ENCODE measurements around the gene MAPK12. TPM values are rescaled to one million over a fixed set of nuclear protein-coding genes. Genes with fewer than 3 reads are reported as not detected.

The MAPK12 gene
- total RNA-seq, 1 donor from 2014 or later = 12.4 TPM

DNA sequence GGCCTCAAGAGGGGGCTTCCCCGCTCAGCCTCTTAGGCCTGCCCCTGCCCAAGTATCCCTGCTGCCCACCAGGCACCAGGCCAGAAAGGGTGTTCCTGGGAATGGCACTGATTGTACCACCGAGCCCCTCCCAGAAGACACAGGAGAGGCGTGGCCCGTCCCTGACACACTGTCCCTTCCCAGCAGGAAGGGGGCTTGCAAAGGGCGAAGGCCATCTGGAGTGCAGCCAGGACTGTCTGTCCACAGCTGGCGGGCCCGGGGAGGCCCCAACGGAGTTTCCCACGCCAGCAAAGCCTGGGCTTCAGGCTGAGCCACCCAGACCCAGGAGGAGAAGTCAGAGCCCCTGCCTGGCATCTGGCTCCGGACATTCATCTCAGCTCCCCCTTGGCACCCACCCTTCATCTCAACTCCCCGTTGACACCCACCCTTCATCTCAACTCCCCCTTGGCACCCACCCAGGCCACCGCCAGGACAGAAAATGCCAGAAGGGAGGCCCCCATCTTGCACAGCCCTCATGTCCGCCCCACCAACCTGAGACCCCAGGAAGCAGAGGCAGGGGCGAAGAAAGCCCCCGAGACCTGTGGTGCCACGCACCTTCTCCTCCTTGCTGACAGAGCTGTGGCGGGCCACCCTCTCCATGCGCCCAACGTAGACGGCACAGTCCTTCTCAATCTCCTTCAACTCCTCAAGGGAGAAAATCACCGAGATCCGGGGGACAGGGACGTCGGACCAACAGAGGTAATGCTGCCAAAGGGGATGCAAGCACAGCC, 36.1 kb downstream of the MAPK12 start:
- TF ChIP-seq, protein P1, sequence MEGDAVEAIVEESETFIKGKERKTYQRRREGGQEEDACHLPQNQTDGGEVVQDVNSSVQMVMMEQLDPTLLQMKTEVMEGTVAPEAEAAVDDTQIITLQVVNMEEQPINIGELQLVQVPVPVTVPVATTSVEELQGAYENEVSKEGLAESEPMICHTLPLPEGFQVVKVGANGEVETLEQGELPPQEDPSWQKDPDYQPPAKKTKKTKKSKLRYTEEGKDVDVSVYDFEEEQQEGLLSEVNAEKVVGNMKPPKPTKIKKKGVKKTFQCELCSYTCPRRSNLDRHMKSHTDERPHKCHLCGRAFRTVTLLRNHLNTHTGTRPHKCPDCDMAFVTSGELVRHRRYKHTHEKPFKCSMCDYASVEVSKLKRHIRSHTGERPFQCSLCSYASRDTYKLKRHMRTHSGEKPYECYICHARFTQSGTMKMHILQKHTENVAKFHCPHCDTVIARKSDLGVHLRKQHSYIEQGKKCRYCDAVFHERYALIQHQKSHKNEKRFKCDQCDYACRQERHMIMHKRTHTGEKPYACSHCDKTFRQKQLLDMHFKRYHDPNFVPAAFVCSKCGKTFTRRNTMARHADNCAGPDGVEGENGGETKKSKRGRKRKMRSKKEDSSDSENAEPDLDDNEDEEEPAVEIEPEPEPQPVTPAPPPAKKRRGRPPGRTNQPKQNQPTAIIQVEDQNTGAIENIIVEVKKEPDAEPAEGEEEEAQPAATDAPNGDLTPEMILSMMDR (IDR thresholded peaks at IDR 0.05; ENCODE audit: insufficient read depth, low read length, severe bottlenecking) = no peak
- FAIRE-seq = no peak
- no peak for DNase-seq (ENCODE audit: low read depth)
- Histone ChIP-seq H3K4me3 (ENCODE audit: low read depth, low read length) (no peak overlapping the region), H3K36me3 (ENCODE audit: control insufficient read depth, insufficient read depth, low read length) (peaks cover 29% of the 10 kb centered on the region), H3K27me3 (ENCODE audit: control insufficient read depth, insufficient read depth, low read length) (no peaks in the 10 kb centered on the region)

DNA sequence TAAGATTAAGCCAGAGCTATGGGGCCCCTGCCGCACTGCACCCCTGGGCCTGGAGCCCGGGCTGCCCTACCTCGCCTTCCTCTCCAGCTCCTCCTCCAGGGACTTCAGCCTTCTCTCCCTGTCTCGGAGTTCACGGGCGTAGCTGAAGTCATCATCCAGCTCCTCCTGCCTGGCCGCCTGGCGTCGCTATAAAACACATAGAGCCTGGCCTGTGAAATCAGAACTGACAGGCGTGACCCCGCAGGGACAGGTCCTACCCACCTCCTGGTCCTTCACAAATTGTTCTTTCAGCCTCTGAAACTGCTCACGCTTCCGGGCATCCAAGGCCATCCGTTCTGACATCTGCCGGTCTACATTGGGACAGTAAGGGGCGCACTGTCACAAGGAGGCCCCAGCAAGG, 37.4 kb downstream of the MAPK12 start:
- Histone ChIP-seq H3K4me3 (ENCODE audit: low read depth, low read length) (no peak overlapping the region), H3K36me3 (ENCODE audit: control insufficient read depth, insufficient read depth, low read length) (peaks cover 27% of the 10 kb centered on the region), H3K27me3 (ENCODE audit: control insufficient read depth, insufficient read depth, low read length) (no peaks in the 10 kb centered on the region)
- TF ChIP-seq, protein P1 (IDR thresholded peaks at IDR 0.05; ENCODE audit: insufficient read depth, low read length, severe bottlenecking) = no peak
- FAIRE-seq (no peak), DNase-seq (ENCODE audit: low read depth) (no peak)

DNA sequence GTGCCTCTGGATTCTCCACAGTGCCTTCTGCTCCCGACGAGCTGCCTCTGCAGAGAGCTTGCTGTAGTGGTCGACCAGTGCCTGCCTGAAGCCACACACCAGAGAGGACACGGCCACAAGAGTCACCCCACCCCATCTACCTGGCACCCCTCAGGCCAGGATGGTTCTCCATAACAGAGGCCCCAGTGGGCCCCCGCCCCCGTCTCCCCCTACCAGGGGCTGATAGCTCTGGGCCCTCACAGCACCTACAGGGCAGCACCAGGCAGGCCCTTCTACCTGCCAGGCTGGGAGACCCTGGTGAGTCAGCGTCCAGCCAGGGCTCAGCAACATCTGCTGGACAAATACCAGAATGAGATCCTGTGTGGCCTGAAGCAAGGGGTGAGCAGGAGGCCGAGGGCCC, 39.0 kb downstream of the MAPK12 start:
- peaks cover 28% of the 10 kb centered on the region for H3K36me3 ChIP-seq (ENCODE audit: control insufficient read depth, insufficient read depth, low read length)
- H3K4me3 ChIP-seq (ENCODE audit: low read depth, low read length) = no peak overlapping the region
- H3K27me3 ChIP-seq (ENCODE audit: control insufficient read depth, insufficient read depth, low read length) = no peaks in the 10 kb centered on the region
- no peak for FAIRE-seq
- TF ChIP-seq, protein P1 (IDR thresholded peaks at IDR 0.05; ENCODE audit: insufficient read depth, low read length, severe bottlenecking) = no peak
- DNase-seq (ENCODE audit: low read depth) = no peak

DNA sequence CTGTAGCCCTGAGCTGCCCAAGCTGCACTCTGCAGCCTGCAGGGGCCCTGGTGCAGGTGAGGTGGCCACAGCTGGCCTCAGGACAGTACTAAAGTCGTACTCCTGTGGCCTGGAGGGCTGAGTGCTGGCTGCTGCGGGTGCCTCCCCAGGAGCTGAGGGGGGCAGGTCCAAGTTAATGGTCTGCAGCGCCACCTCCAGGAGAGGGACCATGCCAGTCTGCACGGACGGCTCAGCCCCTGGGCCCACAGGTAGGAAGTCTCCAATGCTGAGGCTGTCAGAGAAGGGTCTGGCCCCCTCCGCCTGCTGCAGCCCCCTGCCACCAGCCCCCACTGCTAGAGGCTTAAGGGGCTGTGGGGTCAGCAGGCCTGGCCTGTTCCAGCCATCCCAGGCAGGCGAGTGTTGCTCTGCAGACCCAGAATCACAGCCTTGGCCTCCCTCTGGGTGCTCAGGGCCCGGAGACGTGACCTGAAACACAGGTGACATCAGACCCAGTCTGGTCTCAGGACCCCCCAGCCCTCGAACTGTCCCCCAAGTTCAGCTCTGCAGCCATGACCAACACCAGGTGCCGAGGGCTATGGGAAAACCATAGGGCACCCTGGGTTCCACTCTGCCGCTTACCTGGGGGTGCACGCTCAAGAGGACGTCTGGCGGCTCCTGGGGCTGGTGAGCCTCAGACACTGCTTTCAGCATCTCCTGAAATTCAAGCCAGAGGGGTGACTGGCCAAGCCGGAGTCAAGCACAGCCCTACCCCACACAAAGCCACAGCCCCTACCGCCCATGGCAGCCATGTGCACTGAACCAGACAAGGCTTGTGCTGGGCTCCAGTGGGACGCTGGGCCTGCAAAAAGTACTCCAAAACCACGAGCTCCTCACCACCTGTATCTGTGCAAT, 39.8 kb downstream of the MAPK12 start:
- TF ChIP-seq, protein P1 (IDR thresholded peaks at IDR 0.05; ENCODE audit: insufficient read depth, low read length, severe bottlenecking) = peak; percentile 1
- H3K27me3 ChIP-seq (ENCODE audit: control insufficient read depth, insufficient read depth, low read length) = no peaks in the 10 kb centered on the region
- no peak overlapping the region for H3K4me3 ChIP-seq (ENCODE audit: low read depth, low read length)
- DNase-seq (ENCODE audit: low read depth) = no peak
- H3K36me3 ChIP-seq (ENCODE audit: control insufficient read depth, insufficient read depth, low read length) = peaks cover 31% of the 10 kb centered on the region
- FAIRE-seq = no peak

DNA sequence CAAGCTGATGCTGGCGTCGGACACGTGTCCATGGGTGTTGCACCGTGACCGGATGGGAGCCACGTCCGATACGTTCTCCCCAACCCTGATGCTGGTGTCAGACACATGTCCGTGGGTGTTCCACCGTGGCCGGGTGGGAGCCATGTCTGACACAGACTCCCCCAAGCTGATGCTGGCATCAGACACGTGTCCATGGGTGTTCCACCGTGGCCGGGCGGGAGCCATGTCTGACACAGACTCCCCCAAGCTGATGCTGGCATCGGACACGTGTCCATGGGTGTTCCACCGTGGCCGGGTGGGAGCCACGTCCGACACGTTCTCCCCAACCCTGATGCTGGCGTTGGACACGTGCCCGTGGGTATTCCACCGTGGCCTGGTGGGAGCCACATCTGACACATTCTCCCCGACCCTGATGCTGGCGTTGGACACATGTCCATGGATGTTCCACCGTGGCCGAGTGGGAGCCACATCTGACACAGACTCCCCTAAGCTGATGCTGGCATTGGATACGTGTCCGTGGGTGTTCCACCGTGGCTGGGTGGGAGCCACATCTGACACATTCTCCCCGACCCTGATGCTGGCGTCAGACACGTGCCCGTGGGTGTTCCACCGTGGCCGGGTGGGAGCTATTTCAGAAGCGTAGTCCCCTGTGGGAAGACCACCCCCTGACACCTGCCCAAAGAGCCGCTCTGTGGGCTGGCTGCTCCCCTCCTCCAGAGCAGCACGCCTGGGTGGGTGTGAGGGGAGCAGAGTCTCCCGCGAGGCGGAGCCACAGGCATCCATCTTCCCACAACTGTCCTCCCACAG, 40.7 kb downstream of the MAPK12 start:
- H3K36me3 ChIP-seq (ENCODE audit: control insufficient read depth, insufficient read depth, low read length) = peaks cover 36% of the 10 kb centered on the region
- H3K4me3 ChIP-seq (ENCODE audit: low read depth, low read length) = no peak overlapping the region
- H3K27me3 ChIP-seq (ENCODE audit: control insufficient read depth, insufficient read depth, low read length) = no peaks in the 10 kb centered on the region
- TF ChIP-seq, protein P1 (IDR thresholded peaks at IDR 0.05; ENCODE audit: insufficient read depth, low read length, severe bottlenecking) = no peak
- peak; percentile 89 for FAIRE-seq
- no peak for DNase-seq (ENCODE audit: low read depth)

All from bronchial epithelial cell (primary cell).